Transverse colon (tissue), 4 donors: ENCODE data around the gene KCTD16. TPM values are rescaled to one million over a fixed set of nuclear protein-coding genes. Genes with fewer than 3 reads are reported as not detected.

Experiments
- DNase-seq: peaks from one replicate; pipeline ENCODE4 v3.0.0-alpha.2; 2019
- H3K27ac ChIP-seq, 4 donors: fragments of 200-600 bp; sonication (generic); 2 replicates each; pipeline ENCODE4 v1.5.1; 2016 to 2018; ENCODE audit warnings: inconsistent platforms in 4 of 4
- H3K27me3 ChIP-seq: fragments of 200-600 bp; sonication (generic); 2 replicates; pipeline ENCODE4 v1.5.1; 2017; ENCODE audit warnings: inconsistent platforms
- H3K36me3 ChIP-seq, 4 donors: fragments of 200-600 bp; sonication (generic); 2 replicates each; pipeline ENCODE4 v1.5.1; 2017 to 2019; ENCODE audit warnings: inconsistent platforms in 4 of 4
- H3K4me1 ChIP-seq, 4 donors: fragments of 200-600 bp; sonication (generic); 2 replicates each; pipeline ENCODE4 v1.5.1; 2017 to 2020; ENCODE audit warnings: inconsistent platforms in 4 of 4
- H3K4me3 ChIP-seq, 4 donors: fragments of 200-600 bp; sonication (generic); 1 replicate in 1 of 4; 2 replicates in 3 of 4; pipeline versions ENCODE4 v1.5.1 to v1.6.1; 2017 to 2019; ENCODE audit warnings: inconsistent platforms in 4 of 4
- H3K9me3 ChIP-seq, 2 donors: fragments of 200-600 bp; sonication (generic); 2 replicates each; pipeline ENCODE4 v1.5.1; 2017 to 2019; ENCODE audit warnings: inconsistent platforms in 2 of 2
- CTCF ChIP-seq, 5 experiments: fragments of 200-600 bp in 3 of 5; fragments of 450-650 bp in 2 of 5; sonication (generic) in 3 of 5; IDR thresholded peaks; 1 replicate in 2 of 5; 2 replicates in 3 of 5; pipeline ENCODE4 v1.5.1; 2016 to 2017; ENCODE audit warnings: antibody characterized with exemption in 5 of 5, inconsistent platforms in 3 of 5, mild to moderate bottlenecking in 2 of 5, moderate library complexity in 1 of 5
- EP300 ChIP-seq: sonication (generic); formaldehyde crosslinking; IDR thresholded peaks from one replicate; pipeline ENCODE4 v1.6.1; 2017; ENCODE audit warnings: antibody characterized with exemption, low read depth
- POLR2A ChIP-seq: fragments of 450-650 bp; IDR thresholded peaks from one replicate; pipeline ENCODE4 v1.6.1; 2016; ENCODE audit warnings: antibody characterized with exemption, mild to moderate bottlenecking, moderate library complexity
- POLR2AphosphoS5 ChIP-seq, 3 donors: sonication (generic); formaldehyde crosslinking; IDR thresholded peaks; one replicate each; pipeline ENCODE4 v1.6.1; 2016; ENCODE audit warnings: antibody characterized with exemption in 3 of 3
- WGBS, 2 donors: methylation state at CpG; one replicate each; pipeline ENCODE4 v1.1.5; 2018; ENCODE audit warnings: low coverage in 1 of 2; 5-methylcytosine and 5-hydroxymethylcytosine counted together
- in situ Hi-C, 4 donors: fragments of 200-750 bp; cut with MboI; loops; one replicate each; pipeline versions ENCODE4 v1.15.0 to v1.15.1; 2017; ENCODE audit warnings: low sequenced_read_pairs in 3 of 4, low pct_ligation_motif_present in 1 of 4, low pct_unique_long_range_greater_than_20kb in 1 of 4
- intact Hi-C: fragments of 100-400 bp; cut with DNase I; formaldehyde crosslinking; loops from one replicate; pipeline ENCODE4 v1.15.1; 2023; ENCODE audit warnings: low total_unique reads
- total RNA-seq, 4 donors: library from RNA; depleted of rRNA; stranded (reverse); fragments of >200 nt; gene quantifications; one replicate each; pipeline ENCODE4 v1.1.0, GENCODE V29; 2016

KCTD16 gene
- total RNA-seq, 4 donors from 2014 or later, result under 0.01 to 0.14 TPM; not detected in 2

GRCh38 chr5:144463481-144464223 lies 293.0 kb downstream of the KCTD16 start:
- intact Hi-C loops (no loop called here), in situ Hi-C loops (no loop called here)
- Histone ChIP-seq H3K4me1 (no peaks in the 10 kb centered on the region), H3K36me3 (no peaks in the 10 kb centered on the region), H3K27ac (no peak overlapping the region), H3K9me3 (no peaks in the 10 kb centered on the region), H3K27me3 (no peaks in the 10 kb centered on the region), H3K4me3 (no peak overlapping the region)
- TF ChIP-seq POLR2AphosphoS5 (IDR thresholded peaks at IDR 0.05) (no peak), EP300 (no peak), POLR2A (no peak), CTCF (IDR thresholded peaks at IDR 0.05) (no peak)
- DNase-seq, result no peak
- WGBS, 2 donors, result 68 to 85% methylated on average over 3 of the region's 3 CpGs

DNA sequence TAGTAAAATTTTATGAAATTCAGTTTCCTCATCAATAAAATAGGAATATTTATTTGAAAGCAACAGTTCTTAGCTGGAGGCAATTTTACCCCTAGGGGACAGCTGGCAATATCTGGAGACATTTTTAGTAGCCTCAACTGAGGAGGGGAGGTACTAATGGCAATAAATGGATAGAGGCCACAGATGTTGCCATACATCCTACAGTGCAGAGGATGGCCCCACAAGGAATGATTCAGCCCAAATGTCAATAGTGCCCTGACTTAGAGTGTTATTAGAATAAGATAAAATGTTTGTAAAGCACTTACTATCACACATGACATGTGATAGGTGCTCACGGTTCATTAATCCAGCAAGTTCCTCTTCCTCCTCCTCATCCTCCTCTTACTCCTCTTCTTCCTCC lies 293.6 kb downstream of the KCTD16 start:
- TF ChIP-seq POLR2A (no peak), POLR2AphosphoS5 (IDR thresholded peaks at IDR 0.05) (no peak), EP300 (no peak), CTCF (IDR thresholded peaks at IDR 0.05) (no peak)
- Histone ChIP-seq H3K27ac (no peak overlapping the region), H3K4me1 (no peaks in the 10 kb centered on the region), H3K36me3 (no peaks in the 10 kb centered on the region), H3K9me3 (no peaks in the 10 kb centered on the region), H3K27me3 (no peaks in the 10 kb centered on the region), H3K4me3 (no peak overlapping the region)
- intact Hi-C loops, result no loop called here
- 68 to 91% methylated on average over 1 of the region's 1 CpG for WGBS, 2 donors
- DNase-seq, result no peak
- in situ Hi-C loops, result no loop called here

- Histone ChIP-seq H3K36me3 (no peaks in the 10 kb centered on the region), H3K4me1 (no peaks in the 10 kb centered on the region), H3K4me3 (no peak overlapping the region), H3K27ac (no peak overlapping the region), H3K9me3 (no peaks in the 10 kb centered on the region), H3K27me3 (no peaks in the 10 kb centered on the region)
- in situ Hi-C loops, result no loop called here
- no peak for DNase-seq
- TF ChIP-seq EP300, result no peak
- no peak for TF ChIP-seq CTCF (IDR thresholded peaks at IDR 0.05)
- WGBS, 2 donors, result 72 to 76% methylated on average over 4 of the region's 4 CpGs
- intact Hi-C loops, result no loop called here
These were observed 294.8 kb downstream of the KCTD16 start for GRCh38 chr5:144465441-144465840.

GRCh38 chr5:144467792-144468191 lies 297.1 kb downstream of the KCTD16 start:
- DNase-seq, result peak; percentile 9
- TF ChIP-seq POLR2A (no peak), CTCF (IDR thresholded peaks at IDR 0.05) (peak in 3 of 5 experiments; percentile 9 to 17 (median 17))
- H3K27me3 ChIP-seq, result no peaks in the 10 kb centered on the region
- no peak overlapping the region for H3K27ac ChIP-seq
- no peaks in the 10 kb centered on the region for H3K36me3 ChIP-seq
- in situ Hi-C loops, result no loop called here
- intact Hi-C loops, result no loop called here
- no peaks in the 10 kb centered on the region for H3K4me1 ChIP-seq
- no peaks in the 10 kb centered on the region for H3K9me3 ChIP-seq
- 14% methylated on average over 2 of the region's 2 CpGs; no CpG with 5 or more reads in 1 of the 2 donors for WGBS, 2 donors
- H3K4me3 ChIP-seq, result no peak overlapping the region
